DMS153 treated with DMSO at 0.1 percent for 48 hours (cell line): Measurements from ENCODE around the gene DSTYK.
A peak's percentile ranks its signal among the peaks of the same experiment; 100 is the strongest.
"Not testable (repeated sequence)": the region's sequence is repeated elsewhere in the genome, so short reads cannot be mapped to it uniquely, and the experiment has no call there.

Experiments
- DNase-seq: peaks from one replicate; lab custom pipeline; 2025; ENCODE audit not compliant: unreplicated experiment; lab: John Stamatoyannopoulos, UW

The DSTYK gene

GRCh38 chr1:205243350-205244191, 32.1 kb upstream of the DSTYK start:
- no peak for DNase-seq

DNA sequence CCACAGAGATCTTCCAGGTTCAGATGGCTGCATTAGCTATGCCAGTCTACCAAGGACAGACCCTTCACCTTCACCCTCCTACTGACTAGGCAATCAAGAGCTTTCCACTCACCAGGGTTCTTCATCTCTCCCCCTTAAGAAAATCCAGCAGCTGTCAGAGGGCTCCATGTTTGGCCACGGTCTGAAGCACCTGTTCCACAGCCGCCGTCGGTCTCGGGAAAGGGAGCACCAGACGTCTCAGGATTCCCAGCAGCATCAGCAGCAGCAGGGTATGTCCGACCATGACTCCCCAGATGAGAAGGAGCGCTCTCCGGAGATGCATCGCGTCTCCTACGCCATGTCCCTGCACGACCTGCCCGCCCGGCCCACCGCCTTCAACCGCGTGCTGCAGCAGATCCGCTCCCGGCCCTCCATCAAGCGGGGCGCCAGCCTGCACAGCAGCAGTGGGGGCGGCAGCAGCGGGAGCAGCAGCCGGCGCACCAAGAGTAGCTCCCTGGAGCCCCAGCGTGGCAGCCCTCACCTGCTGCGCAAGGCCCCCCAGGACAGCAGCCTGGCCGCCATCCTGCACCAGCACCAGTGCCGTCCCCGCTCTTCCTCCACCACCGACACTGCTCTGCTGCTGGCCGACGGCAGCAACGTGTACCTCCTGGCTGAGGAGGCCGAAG, 30.0 kb upstream of the DSTYK start:
- no peak for DNase-seq

GRCh38 chr1:205240569-205240968, 29.1 kb upstream of the DSTYK start:
- no peak for DNase-seq

- no peak for DNase-seq
Observed at GRCh38 chr1:205240118-205240517, 28.6 kb upstream of the DSTYK start.

GRCh38 chr1:205239078-205239477, 27.6 kb upstream of the DSTYK start:
- DNase-seq: no peak

DNA sequence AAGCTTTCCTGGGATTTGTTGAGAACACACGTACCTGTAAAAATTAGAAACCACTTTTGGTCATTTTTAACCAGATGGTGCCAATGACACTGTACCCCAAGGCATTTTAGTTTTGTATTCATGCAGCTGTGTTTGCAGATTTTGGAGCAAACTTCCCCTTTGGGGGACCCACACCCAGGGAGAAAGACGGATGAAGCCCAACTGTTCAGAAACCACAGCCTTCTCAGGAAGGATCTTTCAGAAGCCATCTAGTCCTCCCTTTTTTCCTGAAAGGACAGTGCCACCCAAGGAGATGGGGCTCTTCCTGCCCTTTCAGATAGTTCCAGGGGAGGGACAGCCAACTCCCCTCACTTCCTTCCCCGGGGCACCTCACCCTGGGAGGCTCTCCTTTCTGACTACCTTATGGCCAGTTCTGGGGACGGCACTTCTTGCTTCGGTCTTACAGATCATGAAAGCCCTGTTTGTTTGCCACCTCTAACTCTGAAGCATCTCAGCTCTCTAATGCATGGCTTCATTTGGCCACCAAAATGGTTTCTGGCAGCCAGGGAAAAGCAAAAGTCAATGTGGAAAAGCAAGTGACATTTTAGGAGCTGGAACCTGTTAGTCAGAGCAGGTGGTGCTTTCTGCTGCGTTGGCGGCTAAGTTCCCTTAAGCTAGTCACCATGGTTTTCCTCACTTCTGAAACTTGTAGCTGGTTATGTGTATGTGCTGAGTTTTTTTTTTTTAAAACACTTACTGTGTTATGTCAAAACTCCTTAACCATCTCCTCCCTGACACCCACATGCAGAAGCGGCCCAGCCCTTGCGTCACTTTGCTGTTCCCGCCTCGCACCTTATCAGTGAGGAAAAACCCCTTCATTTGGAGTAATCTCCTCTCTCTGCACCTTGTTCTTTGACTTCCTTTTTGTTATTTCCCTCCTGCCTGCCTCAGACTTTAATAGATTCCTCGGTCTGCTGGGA, 26.3 kb upstream of the DSTYK start:
- no peak for DNase-seq

- DNase-seq: no peak
Observed at GRCh38 chr1:205236951-205237475, 25.5 kb upstream of the DSTYK start.

- no peak for DNase-seq
Observed at GRCh38 chr1:205236526-205236925, 25.0 kb upstream of the DSTYK start.

- no peak for DNase-seq
Observed at GRCh38 chr1:205235951-205236350, 24.4 kb upstream of the DSTYK start.

GRCh38 chr1:205233986-205234385, 22.5 kb upstream of the DSTYK start:
- DNase-seq: not testable (repeated sequence)

DNA sequence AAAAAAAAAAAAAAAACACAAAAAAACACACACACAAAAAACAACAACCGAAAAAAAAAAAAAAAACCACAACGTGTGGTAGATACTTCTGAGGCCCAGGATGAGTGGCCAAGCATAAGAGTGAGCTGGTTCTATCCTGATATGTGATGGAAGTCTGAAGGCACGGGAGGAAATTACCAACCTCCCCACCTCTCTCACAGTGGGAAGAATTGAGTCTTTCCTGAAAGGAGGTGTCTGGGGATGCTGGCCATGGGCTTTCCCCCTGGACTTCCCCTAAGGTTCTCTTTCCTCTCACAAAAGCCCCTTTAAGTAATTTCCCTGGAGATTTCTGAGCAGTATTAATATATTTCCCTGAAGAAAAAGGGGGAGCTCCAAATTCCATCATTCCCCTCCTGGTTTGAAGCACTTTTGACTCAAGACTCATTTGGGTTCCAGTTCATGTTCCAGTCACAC, 21.5 kb upstream of the DSTYK start:
- DNase-seq: no peak

DNA sequence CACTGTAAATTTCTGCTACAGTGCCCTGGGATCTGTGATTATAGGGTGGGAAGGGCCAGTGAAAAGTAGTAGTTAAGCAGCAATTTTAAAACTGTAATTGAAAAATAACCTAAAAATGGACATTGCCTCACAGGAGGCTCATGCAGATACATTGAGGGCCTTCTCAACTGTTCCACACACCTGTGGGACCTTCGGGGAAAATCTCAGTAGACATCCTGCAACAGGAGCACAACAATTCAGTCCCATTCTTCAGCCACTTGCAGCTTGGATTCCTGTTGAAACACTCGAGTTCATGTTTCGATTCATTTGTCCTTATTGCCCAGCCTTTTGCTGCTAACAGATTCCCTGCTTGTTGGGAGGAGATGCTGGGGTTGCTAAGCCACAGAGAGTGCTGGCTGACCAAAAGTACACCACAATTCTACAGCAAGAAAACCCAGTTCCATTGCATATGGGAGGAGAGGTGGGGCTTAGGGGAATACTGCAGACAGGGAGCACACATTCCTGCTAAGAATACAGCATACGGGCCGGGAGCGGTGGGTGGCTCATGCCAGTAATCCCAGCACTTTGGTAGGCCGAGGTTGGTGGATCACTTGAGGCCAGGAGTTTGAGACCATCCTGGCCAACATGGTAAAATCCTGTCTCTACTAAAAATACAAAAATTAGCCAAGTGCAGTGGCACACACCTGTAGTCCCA, 20.8 kb upstream of the DSTYK start:
- no peak for DNase-seq

DNA sequence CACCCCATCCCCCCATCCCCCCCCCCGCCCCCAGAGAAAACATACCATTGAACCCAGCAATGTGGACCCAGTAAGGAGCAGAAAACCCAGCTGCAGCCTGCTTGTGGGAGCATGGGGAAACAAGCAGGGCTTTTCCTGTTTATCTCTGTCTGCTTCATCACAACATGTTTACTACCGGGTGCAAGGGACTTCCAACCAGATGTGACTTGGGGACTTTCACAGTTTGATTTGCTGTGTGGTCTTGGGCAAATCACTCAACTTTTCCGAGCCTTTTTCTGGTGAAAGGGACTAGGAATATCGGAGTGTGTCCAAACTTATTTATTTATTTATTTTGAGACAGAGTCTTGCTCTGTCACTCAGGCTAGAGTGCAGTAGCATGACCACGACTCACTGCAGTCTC, 19.5 kb upstream of the DSTYK start:
- DNase-seq: no peak

DNA sequence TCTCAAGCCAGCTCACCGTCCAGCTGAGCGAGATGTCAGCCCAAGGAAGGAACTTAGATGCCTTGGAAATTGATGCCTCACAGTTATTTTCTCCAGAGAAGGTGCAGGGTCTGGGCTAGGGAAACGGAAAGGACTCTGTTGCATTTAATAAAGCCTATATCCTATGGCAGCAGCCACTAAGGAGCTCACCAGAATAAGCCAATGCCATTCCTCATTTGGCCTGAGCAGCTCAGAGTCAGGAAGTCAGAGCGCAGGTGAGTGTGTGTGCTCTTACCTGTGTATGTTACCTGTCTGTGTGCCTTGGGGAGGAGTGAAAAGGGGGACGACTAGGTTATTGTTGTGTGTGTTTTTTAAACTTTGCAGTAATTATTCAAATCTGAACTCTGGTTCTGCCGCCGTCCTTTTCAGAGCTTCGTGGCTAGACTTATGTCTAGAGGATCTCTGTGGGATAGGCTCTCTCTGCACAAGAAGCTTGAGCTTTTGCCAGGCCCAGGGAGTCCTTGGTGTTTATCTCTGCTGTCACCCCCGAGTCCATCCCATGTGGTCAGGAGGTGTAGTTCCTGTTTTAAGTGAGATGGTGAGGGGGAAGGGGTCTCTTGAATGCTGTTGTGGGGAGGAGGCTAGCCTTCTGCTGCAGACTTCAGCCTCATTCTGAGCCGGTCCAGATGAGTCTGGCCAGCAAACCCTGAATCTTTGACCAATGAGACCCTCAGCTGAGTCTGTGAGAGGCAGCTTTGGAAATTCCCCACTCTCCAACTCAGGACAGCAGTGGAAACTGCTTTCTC, 18.6 kb upstream of the DSTYK start:
- peak; percentile 79 for DNase-seq

- DNase-seq: peak; percentile 89
Observed at GRCh38 chr1:205229399-205229871, 17.9 kb upstream of the DSTYK start.

- peak; percentile 36 for DNase-seq
Observed at GRCh38 chr1:205228093-205228521, 16.6 kb upstream of the DSTYK start.

DNA sequence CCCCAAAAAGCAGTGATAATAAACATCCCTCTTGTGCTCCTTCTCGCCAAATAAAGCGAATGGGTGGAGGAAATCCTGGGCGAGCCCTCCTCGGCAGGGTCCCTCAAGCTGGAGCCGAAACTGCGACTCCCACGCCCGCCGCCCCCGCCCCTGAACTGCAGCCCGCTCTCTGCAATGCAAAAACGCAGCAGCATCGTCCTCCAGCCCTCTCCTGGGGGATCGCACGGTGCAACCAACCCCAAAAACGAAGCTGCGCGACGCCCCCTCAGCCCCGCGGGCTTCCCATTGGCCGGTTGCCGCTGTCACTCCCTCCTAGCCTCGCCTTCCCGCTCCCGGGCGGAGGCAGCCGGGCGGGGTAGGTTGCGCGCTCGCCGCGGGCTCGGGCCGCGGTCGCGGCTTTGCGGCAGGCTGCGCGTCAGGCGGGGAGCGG, 16.1 kb upstream of the DSTYK start, which contains the start of gene TMCC2:
TSS of gene TMCC2 (plus strand) at position 363 of the 430 bp plus-strand sequence. CDS start 619 bp downstream, outside the sequence.
- peak; percentile 64 for DNase-seq

DNA sequence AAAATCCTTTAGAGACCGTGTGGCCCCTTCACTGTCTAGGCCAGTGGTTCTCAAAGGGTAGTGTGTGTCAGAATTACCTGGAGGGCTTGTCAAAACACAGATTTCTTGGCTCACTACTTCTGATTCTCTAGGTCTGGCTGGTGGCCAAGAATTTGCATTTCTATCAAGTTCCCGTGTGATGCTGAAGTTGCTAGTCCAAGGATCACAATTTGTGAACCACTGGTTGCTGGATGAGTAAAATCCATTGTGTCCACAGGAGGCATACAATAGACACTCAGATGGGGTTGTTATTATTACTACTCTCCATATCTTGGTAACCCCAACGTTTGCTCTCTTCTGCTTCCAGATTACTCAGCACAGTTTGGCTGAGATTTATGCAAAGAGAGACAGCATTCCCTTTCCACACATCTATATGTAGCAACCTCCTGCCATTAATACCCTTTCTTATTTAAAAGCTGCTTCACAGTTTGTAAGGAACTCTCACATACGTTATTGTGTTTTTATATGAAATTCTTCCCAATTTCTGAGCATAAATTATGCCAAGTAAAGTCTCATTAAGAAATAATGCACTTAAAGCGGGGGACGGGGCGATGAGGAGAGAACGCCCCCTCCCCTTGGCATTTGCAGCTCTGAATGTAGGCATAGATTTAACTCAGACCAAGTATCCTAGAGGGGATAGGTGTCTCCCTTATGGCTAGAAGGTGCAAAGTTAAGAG, 15.5 kb upstream of the DSTYK start:
- DNase-seq: no peak
